Right cardiac atrium (tissue), 5 donors: ENCODE results near the gene LY6G6C. TPM values are rescaled to one million over a fixed set of nuclear protein-coding genes. Genes with fewer than 3 reads are reported as not detected.
A peak's percentile ranks its signal among the peaks of the same experiment; 100 is the strongest.

Experiments used
- ATAC-seq, 2 donors: fragments of 200-7000 bp; cut with Tn5 transposase; one replicate each; pipeline versions ENCODE4 v1.8.0 to v1.9.1; 2020; ENCODE audit warnings: moderate library complexity in 2 of 2, mild to moderate bottlenecking in 1 of 2
- DNase-seq, 3 donors: peaks; one replicate each; pipeline ENCODE4 v3.0.0-alpha.2; 2020
- H3K27ac ChIP-seq: one replicate; pipeline ENCODE4 v1.5.1; 2013; ENCODE audit warnings: mild to moderate bottlenecking, low read length, control low read depth, moderate library complexity
- H3K27me3 ChIP-seq: one replicate; pipeline ENCODE4 v1.6.1; 2013; ENCODE audit not compliant: control insufficient read depth, insufficient read depth
- H3K4me1 ChIP-seq: one replicate; pipeline ENCODE4 v1.6.1; 2013; ENCODE audit warnings: low read length; ENCODE audit not compliant: control insufficient read depth, insufficient read depth
- H3K4me3 ChIP-seq: one replicate; pipeline ENCODE4 v1.5.1; 2013; ENCODE audit warnings: low read length, control low read depth
- H3K9me3 ChIP-seq: one replicate; pipeline ENCODE4 v1.6.1; 2013; ENCODE audit warnings: low read length; ENCODE audit not compliant: control insufficient read depth
- WGBS: extraction: QIAGEN DNeasy Blood & Tissue Kit; methylation state at CpG from one replicate; pipeline ENCODE4 v1.1.7; 2013; 5-methylcytosine and 5-hydroxymethylcytosine counted together
- intact Hi-C, 4 donors: fragments of 100-400 bp; cut with DNase I; formaldehyde crosslinking; loops; one replicate each; pipeline versions ENCODE4 v1.11.0 to v1.14.0; 2022 to 2023
- microRNA-seq, 2 donors: library from miRNA; unstranded; fragments of <30 nt; microRNA quantifications; one replicate each; pipeline ENCODE4 v1.2.0, GENCODE V29; 2020 to 2021
- polyA plus RNA-seq: library from polyadenylated mRNA; stranded (reverse); fragments of 200-250 nt; gene quantifications from one replicate; pipeline ENCODE4 v1.2.3, GENCODE V29; 2013
- total RNA-seq, 4 donors: library from RNA; stranded (reverse); fragmentation: NEBNext Ultra II Directional; extraction: Animal tissue kit (Norgen Biotek cat#: 25700); gene quantifications; one replicate each; pipeline ENCODE4 v1.2.1, GENCODE V29; 2021
- donor health status: healthy with polysubstance abuse.
- donor health status: DM: no; HTN: yes; CAD: no.
- donor health status: DM: no; HTN: no; CAD: no.
- donor health status: DM: no; HTN: yes; CAD: no; lungs with severe emphysema.
- donor health status: DM: yes; HTN: yes; CAD: no.

The LY6G6C gene
- total and polyA plus RNA-seq, 5 donors, result 0.18 TPM; not detected in 4

GRCh38 chr6:31676322-31676903 lies 45.1 kb downstream of the LY6G6C start:
- no peaks in the 10 kb centered on the region for H3K27me3 ChIP-seq
- intact Hi-C loops, result no loop called here
- H3K9me3 ChIP-seq, result no peaks in the 10 kb centered on the region
- DNase-seq (no peak), ATAC-seq (no peak)
- 82% methylated on average over 4 of the region's 4 CpGs for WGBS
- peaks cover 3% of the 10 kb centered on the region for H3K4me1 ChIP-seq
- no peak overlapping the region for H3K4me3 ChIP-seq
- H3K27ac ChIP-seq, result no peak overlapping the region

GRCh38 chr6:31669676-31670075 lies 51.9 kb downstream of the LY6G6C start, which contains the start of gene LY6G5B:
Gene LY6G5B (plus strand): TSS chr6:31669976. CDS start chr6:31670951, 975 bp downstream.
- no peak for ATAC-seq
- 80% methylated on average over 8 of the region's 8 CpGs for WGBS
- DNase-seq, result peak in 1 of 3 donors; percentile 45
- Histone ChIP-seq H3K4me3 (no peak within 1 kb of the TSS), H3K27me3 (no peaks in the 10 kb centered on the region), H3K27ac (no peak within 1 kb of the TSS), H3K4me1 (no peaks in the 10 kb centered on the region), H3K9me3 (no peaks in the 10 kb centered on the region)
- intact Hi-C loops, result loop anchor here in 1 of 4 donors (5.0 to 10.0 kb wide), 2 partner anchors 58 to 1305 kb away; partner anchors contain the start of gene DDAH2

Small RNAs within 50 kb of the gene (microRNA-seq; reads per million reads assigned to microRNA genes)
- gene MIR4646, result 0.54 to 1.3 reads per million in 2 donors

Other genes starting within 250 kb of the LY6G6C start
Only the 30 nearest of the 41 such genes appear.
- not detected for gene LTA, start 149.5 kb downstream of the LY6G6C start, total RNA-seq
- 0.07 TPM for gene LTA, start 149.5 kb downstream of the LY6G6C start, polyA plus RNA-seq
- gene TNF, start 146.2 kb downstream of the LY6G6C start, total RNA-seq, result under 1 TPM; 0.42 to 0.71 (median 0.53) TPM
- 0.23 TPM for gene TNF, start 146.2 kb downstream of the LY6G6C start, polyA plus RNA-seq
- 1 to 10 TPM in 1 of 4 donors, under 1 TPM in 2, not detected in 1; 0.59 to 1.5 (median 0.60) TPM for gene LTB, start 139.3 kb downstream of the LY6G6C start, total RNA-seq
- 0.61 TPM for gene LTB, start 139.3 kb downstream of the LY6G6C start, polyA plus RNA-seq
- 10 to 100 TPM; 10.2 to 16.6 (median 12.4) TPM for gene LST1, start 135.5 kb downstream of the LY6G6C start, total RNA-seq
- gene LST1, start 135.5 kb downstream of the LY6G6C start, polyA plus RNA-seq, result 7.8 TPM
- under 1 TPM in 2 of 4 donors, not detected in 2; 0.26 to 0.31 TPM for gene NCR3, start 128.7 kb downstream of the LY6G6C start, total RNA-seq
- 0.11 TPM for gene NCR3, start 128.7 kb downstream of the LY6G6C start, polyA plus RNA-seq
- gene AIF1, start 106.5 kb downstream of the LY6G6C start, total RNA-seq, result 10 to 100 TPM; 17.9 to 29.9 (median 21.3) TPM
- 14.7 TPM for gene AIF1, start 106.5 kb downstream of the LY6G6C start, polyA plus RNA-seq
- gene PRRC2A, start 101.0 kb downstream of the LY6G6C start, total RNA-seq, result 100 to 1,000 TPM in 2 of 4 donors, 10 to 100 TPM in 2; 96.9 to 110 (median 103) TPM
- gene PRRC2A, start 101.0 kb downstream of the LY6G6C start, polyA plus RNA-seq, result 95.2 TPM
- gene BAG6, start 69.1 kb downstream of the LY6G6C start, total RNA-seq, result 100 to 1,000 TPM; 230 to 260 (median 256) TPM
- 226 TPM for gene BAG6, start 69.1 kb downstream of the LY6G6C start, polyA plus RNA-seq
- gene APOM, start 65.9 kb downstream of the LY6G6C start, total RNA-seq, result 1 to 10 TPM in 2 of 4 donors, under 1 TPM in 2; 0.48 to 2.8 (median 1.4) TPM
- 3.9 TPM for gene APOM, start 65.9 kb downstream of the LY6G6C start, polyA plus RNA-seq
- gene C6orf47, start 61.0 kb downstream of the LY6G6C start, total RNA-seq, result 10 to 100 TPM; 18.5 to 20.7 (median 20.1) TPM
- gene C6orf47, start 61.0 kb downstream of the LY6G6C start, polyA plus RNA-seq, result 21.2 TPM
- 10 to 100 TPM; 16.8 to 23.9 (median 20.0) TPM for gene GPANK1, start 56.7 kb downstream of the LY6G6C start, total RNA-seq
- gene GPANK1, start 56.7 kb downstream of the LY6G6C start, polyA plus RNA-seq, result 24.6 TPM
- gene CSNK2B, start 55.7 kb downstream of the LY6G6C start, total RNA-seq, result 100 to 1,000 TPM; 110 to 123 (median 116) TPM
- 158 TPM for gene CSNK2B, start 55.7 kb downstream of the LY6G6C start, polyA plus RNA-seq
- 1 to 10 TPM; 4.0 to 8.7 (median 5.9) TPM for gene LY6G5B, start 51.8 kb downstream of the LY6G6C start, total RNA-seq
- gene LY6G5B, start 51.8 kb downstream of the LY6G6C start, polyA plus RNA-seq, result 4.6 TPM
- gene LY6G5C, start 40.7 kb downstream of the LY6G6C start, total RNA-seq, result 1 to 10 TPM; 2.1 to 3.8 (median 2.3) TPM
- gene LY6G5C, start 40.7 kb downstream of the LY6G6C start, polyA plus RNA-seq, result 5.0 TPM
- 10 to 100 TPM; 28.4 to 37.0 (median 31.7) TPM for gene ABHD16A, start 18.4 kb downstream of the LY6G6C start, total RNA-seq
- 28.1 TPM for gene ABHD16A, start 18.4 kb downstream of the LY6G6C start, polyA plus RNA-seq
- gene LY6G6F, start 14.9 kb downstream of the LY6G6C start, total RNA-seq, result not detected
- gene LY6G6F, start 14.9 kb downstream of the LY6G6C start, polyA plus RNA-seq, result not detected
- not detected for gene LY6G6D, start 6.4 kb downstream of the LY6G6C start, total RNA-seq
- gene LY6G6D, start 6.4 kb downstream of the LY6G6C start, polyA plus RNA-seq, result not detected
- under 1 TPM in 3 of 4 donors, not detected in 1; 0.31 to 0.37 (median 0.35) TPM for gene MPIG6B, start 1.6 kb upstream of the LY6G6C start, total RNA-seq
- gene MPIG6B, start 1.6 kb upstream of the LY6G6C start, polyA plus RNA-seq, result 0.20 TPM
- 10 to 100 TPM; 42.4 to 55.6 (median 49.3) TPM for gene DDAH2, start 7.6 kb upstream of the LY6G6C start, total RNA-seq
- 57.4 TPM for gene DDAH2, start 7.6 kb upstream of the LY6G6C start, polyA plus RNA-seq
- 100 to 1,000 TPM in 3 of 4 donors, 10 to 100 TPM in 1; 99.4 to 153 (median 116) TPM for gene CLIC1, start 14.8 kb upstream of the LY6G6C start, total RNA-seq
- gene CLIC1, start 14.8 kb upstream of the LY6G6C start, polyA plus RNA-seq, result 116 TPM
- 1 to 10 TPM; 2.6 to 3.2 (median 3.0) TPM for gene MSH5, start 18.3 kb upstream of the LY6G6C start, total RNA-seq
- gene MSH5, start 18.3 kb upstream of the LY6G6C start, polyA plus RNA-seq, result 1.8 TPM
- gene SAPCD1, start 40.9 kb upstream of the LY6G6C start, total RNA-seq, result under 1 TPM in 1 of 4 donors, not detected in 3; 0.50 TPM
- gene SAPCD1, start 40.9 kb upstream of the LY6G6C start, polyA plus RNA-seq, result 0.25 TPM
- gene VWA7, start 55.6 kb upstream of the LY6G6C start, total RNA-seq, result 10 to 100 TPM in 1 of 4 donors, 1 to 10 TPM in 3; 3.4 to 12.8 (median 8.2) TPM
- 3.2 TPM for gene VWA7, start 55.6 kb upstream of the LY6G6C start, polyA plus RNA-seq
- 10 to 100 TPM; 21.7 to 30.6 (median 26.9) TPM for gene VARS1, start 74.0 kb upstream of the LY6G6C start, total RNA-seq
- gene VARS1, start 74.0 kb upstream of the LY6G6C start, polyA plus RNA-seq, result 14.8 TPM
- 10 to 100 TPM; 22.8 to 27.3 (median 23.8) TPM for gene LSM2, start 85.2 kb upstream of the LY6G6C start, total RNA-seq
- gene LSM2, start 85.2 kb upstream of the LY6G6C start, polyA plus RNA-seq, result 27.0 TPM
- 1 to 10 TPM; 1.6 to 2.8 (median 2.2) TPM for gene HSPA1L, start 93.5 kb upstream of the LY6G6C start, total RNA-seq
- 2.0 TPM for gene HSPA1L, start 93.5 kb upstream of the LY6G6C start, polyA plus RNA-seq
- 100 to 1,000 TPM; 167 to 328 (median 273) TPM for gene HSPA1A, start 93.8 kb upstream of the LY6G6C start, total RNA-seq
- 321 TPM for gene HSPA1A, start 93.8 kb upstream of the LY6G6C start, polyA plus RNA-seq
- 100 to 1,000 TPM; 110 to 299 (median 197) TPM for gene HSPA1B, start 106.0 kb upstream of the LY6G6C start, total RNA-seq
- gene HSPA1B, start 106.0 kb upstream of the LY6G6C start, polyA plus RNA-seq, result 114 TPM
- gene NEU1, start 141.1 kb upstream of the LY6G6C start, total RNA-seq, result 10 to 100 TPM; 18.5 to 28.2 (median 22.7) TPM
- 26.0 TPM for gene NEU1, start 141.1 kb upstream of the LY6G6C start, polyA plus RNA-seq
- not detected for gene SLC44A4, start 157.3 kb upstream of the LY6G6C start, total RNA-seq
- 0.05 TPM for gene SLC44A4, start 157.3 kb upstream of the LY6G6C start, polyA plus RNA-seq